ENCODE data around the gene OR4D2.

Gene OR4D2

DNA sequence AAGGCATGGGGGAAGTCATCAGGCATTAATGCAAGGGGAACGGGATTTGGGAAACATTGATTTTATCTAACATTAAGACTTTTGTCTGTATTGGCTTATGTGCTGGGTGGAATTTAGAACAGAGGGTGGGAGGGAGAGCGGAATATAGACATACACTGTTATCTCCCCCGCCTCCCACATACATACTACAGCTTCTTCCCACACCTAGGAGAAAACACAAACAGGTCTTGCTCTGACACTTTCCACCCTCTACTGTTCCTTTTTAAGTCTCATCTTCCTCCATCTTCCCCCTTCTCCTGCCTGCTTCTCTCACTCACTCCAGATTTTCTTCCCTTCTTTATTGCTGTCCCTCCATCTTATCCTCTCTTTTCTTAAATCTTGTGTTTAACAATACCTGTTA, 18.2 kb upstream of the OR4D2 start:
- Histone ChIP-seq H3K9ac (ENCODE audit: low read length) (no peak overlapping the region), H3K4me3 (ENCODE audit: low read length) (no peak overlapping the region), H3K79me2 (ENCODE audit: low read length) (no peaks in the 10 kb centered on the region), H3K4me1 (ENCODE audit: low read length) (no peaks in the 10 kb centered on the region), H2AFZ (ENCODE audit: low read depth, low read length) (no peak overlapping the region), H3K36me3 (replicated peaks; ENCODE audit: low read depth, low read length) (no peaks in the 10 kb centered on the region), H3K9me3 (ENCODE audit: insufficient read depth, low read length) (no peaks in the 10 kb centered on the region), H3K27me3 (ENCODE audit: low read depth, low read length) (peaks cover 72% of the 10 kb centered on the region), H3K27ac (ENCODE audit: low read length) (no peak overlapping the region), H3K4me2 (ENCODE audit: low read length) (no peak overlapping the region), H4K20me1 (ENCODE audit: insufficient read depth, low read length) (0 out of 2 replicates have a peak, but pooled peaks cover 3% of the 10 kb centered on the region)
- TF ChIP-seq, protein P1, sequence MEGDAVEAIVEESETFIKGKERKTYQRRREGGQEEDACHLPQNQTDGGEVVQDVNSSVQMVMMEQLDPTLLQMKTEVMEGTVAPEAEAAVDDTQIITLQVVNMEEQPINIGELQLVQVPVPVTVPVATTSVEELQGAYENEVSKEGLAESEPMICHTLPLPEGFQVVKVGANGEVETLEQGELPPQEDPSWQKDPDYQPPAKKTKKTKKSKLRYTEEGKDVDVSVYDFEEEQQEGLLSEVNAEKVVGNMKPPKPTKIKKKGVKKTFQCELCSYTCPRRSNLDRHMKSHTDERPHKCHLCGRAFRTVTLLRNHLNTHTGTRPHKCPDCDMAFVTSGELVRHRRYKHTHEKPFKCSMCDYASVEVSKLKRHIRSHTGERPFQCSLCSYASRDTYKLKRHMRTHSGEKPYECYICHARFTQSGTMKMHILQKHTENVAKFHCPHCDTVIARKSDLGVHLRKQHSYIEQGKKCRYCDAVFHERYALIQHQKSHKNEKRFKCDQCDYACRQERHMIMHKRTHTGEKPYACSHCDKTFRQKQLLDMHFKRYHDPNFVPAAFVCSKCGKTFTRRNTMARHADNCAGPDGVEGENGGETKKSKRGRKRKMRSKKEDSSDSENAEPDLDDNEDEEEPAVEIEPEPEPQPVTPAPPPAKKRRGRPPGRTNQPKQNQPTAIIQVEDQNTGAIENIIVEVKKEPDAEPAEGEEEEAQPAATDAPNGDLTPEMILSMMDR (IDR thresholded peaks at IDR 0.05; ENCODE audit: low read depth, low read length) = no peak
- TF ChIP-seq EZH2phosphoT487 (IDR thresholded peaks at IDR 0.05; ENCODE audit: low read depth) = no peak

DNA sequence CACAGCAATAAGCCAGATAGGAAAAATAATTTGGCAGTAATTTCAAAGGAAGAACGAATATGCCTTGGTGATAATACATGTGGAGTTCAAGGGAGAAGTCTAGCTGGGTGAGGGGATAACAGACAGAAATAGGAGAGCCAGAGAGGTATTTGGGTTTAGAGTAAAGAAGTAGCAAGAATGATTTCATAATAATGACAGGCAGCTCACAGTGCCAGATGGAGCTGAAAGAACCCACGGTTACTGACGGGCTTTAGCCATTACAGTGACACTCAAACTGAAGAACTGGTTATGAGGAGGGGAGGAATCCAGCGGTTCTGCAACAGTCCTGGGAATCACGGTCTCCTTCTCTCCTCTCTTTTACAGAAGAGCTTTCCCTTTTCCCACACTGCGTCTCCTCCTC, 16.4 kb upstream of the OR4D2 start:
- Histone ChIP-seq H3K27ac (ENCODE audit: low read length) (no peak overlapping the region), H2AFZ (ENCODE audit: low read depth, low read length) (no peak overlapping the region), H3K27me3 (ENCODE audit: low read depth, low read length) (peaks cover 72% of the 10 kb centered on the region), H3K4me1 (ENCODE audit: low read length) (no peaks in the 10 kb centered on the region), H3K4me2 (ENCODE audit: low read length) (no peak overlapping the region), H3K9ac (ENCODE audit: low read length) (no peak overlapping the region), H3K36me3 (replicated peaks; ENCODE audit: low read depth, low read length) (no peaks in the 10 kb centered on the region), H4K20me1 (ENCODE audit: insufficient read depth, low read length) (0 out of 2 replicates have a peak, but pooled peaks cover 3% of the 10 kb centered on the region), H3K9me3 (ENCODE audit: insufficient read depth, low read length) (no peaks in the 10 kb centered on the region), H3K4me3 (ENCODE audit: low read length) (no peak overlapping the region), H3K79me2 (ENCODE audit: low read length) (no peaks in the 10 kb centered on the region)
- TF ChIP-seq, protein P1 (IDR thresholded peaks at IDR 0.05; ENCODE audit: low read depth, low read length) = no peak
- TF ChIP-seq EZH2phosphoT487 (IDR thresholded peaks at IDR 0.05; ENCODE audit: low read depth) = no peak

DNA sequence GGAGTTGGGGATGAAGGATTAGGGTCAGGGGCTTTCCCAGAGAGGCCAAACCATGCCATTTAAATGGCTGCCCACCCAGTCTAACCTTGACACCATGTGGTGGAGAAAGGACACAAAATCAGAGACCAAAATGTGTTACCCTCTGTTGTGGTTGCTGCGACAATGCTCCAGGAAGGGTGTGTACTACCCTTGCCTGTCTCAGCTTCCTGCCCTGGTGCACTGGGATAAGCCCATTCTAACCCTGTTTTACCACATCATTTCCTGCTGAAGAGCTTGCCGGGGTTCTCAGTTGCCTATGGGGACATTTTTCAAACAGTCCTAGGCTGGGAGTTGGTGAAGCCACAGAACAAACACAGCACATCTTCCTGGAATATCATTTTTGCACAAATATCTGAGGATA, 13.7 kb upstream of the OR4D2 start:
- no peak overlapping the region for H3K27ac ChIP-seq (ENCODE audit: low read length)
- H3K9me3 ChIP-seq (ENCODE audit: insufficient read depth, low read length) = no peaks in the 10 kb centered on the region
- H3K4me1 ChIP-seq (ENCODE audit: low read length) = no peaks in the 10 kb centered on the region
- no peak overlapping the region for H3K4me3 ChIP-seq (ENCODE audit: low read length)
- H3K79me2 ChIP-seq (ENCODE audit: low read length) = no peaks in the 10 kb centered on the region
- no peak for TF ChIP-seq EZH2phosphoT487 (IDR thresholded peaks at IDR 0.05; ENCODE audit: low read depth)
- TF ChIP-seq, protein P1 (IDR thresholded peaks at IDR 0.05; ENCODE audit: low read depth, low read length) = no peak
- H2AFZ ChIP-seq (ENCODE audit: low read depth, low read length) = no peak overlapping the region
- no peaks in the 10 kb centered on the region for H3K36me3 ChIP-seq (replicated peaks; ENCODE audit: low read depth, low read length)
- H3K9ac ChIP-seq (ENCODE audit: low read length) = no peak overlapping the region
- 0 out of 2 replicates have a peak, but pooled peaks cover 3% of the 10 kb centered on the region for H4K20me1 ChIP-seq (ENCODE audit: insufficient read depth, low read length)
- peaks cover 46% of the 10 kb centered on the region for H3K27me3 ChIP-seq (ENCODE audit: low read depth, low read length)
- no peak overlapping the region for H3K4me2 ChIP-seq (ENCODE audit: low read length)

DNA sequence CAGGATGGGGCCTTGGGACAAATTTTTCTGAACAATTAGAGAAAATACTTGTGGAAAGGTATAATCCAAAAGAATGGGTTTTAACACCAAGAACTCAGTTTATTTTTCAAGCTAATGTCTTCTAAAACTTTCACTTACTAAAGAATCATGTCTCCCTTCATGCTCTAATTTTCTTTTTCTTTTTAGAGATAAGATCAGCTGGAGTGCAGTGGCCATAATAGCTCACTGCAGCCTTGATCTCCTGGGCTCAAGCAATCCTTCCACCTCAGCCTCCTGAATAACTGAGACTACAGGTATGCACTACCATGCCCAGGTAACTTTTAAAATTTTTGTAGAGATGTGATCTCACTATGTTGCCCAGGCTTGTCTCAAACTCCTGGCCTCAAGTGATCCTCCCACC, 13.1 kb upstream of the OR4D2 start:
- H3K27ac ChIP-seq (ENCODE audit: low read length) = no peak overlapping the region
- no peak overlapping the region for H2AFZ ChIP-seq (ENCODE audit: low read depth, low read length)
- no peaks in the 10 kb centered on the region for H3K36me3 ChIP-seq (replicated peaks; ENCODE audit: low read depth, low read length)
- H3K4me3 ChIP-seq (ENCODE audit: low read length) = no peak overlapping the region
- H3K4me2 ChIP-seq (ENCODE audit: low read length) = no peak overlapping the region
- no peaks in the 10 kb centered on the region for H3K79me2 ChIP-seq (ENCODE audit: low read length)
- no peaks in the 10 kb centered on the region for H3K4me1 ChIP-seq (ENCODE audit: low read length)
- 0 out of 2 replicates have a peak, but pooled peaks cover 3% of the 10 kb centered on the region for H4K20me1 ChIP-seq (ENCODE audit: insufficient read depth, low read length)
- no peak for TF ChIP-seq EZH2phosphoT487 (IDR thresholded peaks at IDR 0.05; ENCODE audit: low read depth)
- TF ChIP-seq, protein P1 (IDR thresholded peaks at IDR 0.05; ENCODE audit: low read depth, low read length) = no peak
- H3K27me3 ChIP-seq (ENCODE audit: low read depth, low read length) = peaks cover 40% of the 10 kb centered on the region
- H3K9ac ChIP-seq (ENCODE audit: low read length) = no peak overlapping the region
- H3K9me3 ChIP-seq (ENCODE audit: insufficient read depth, low read length) = no peaks in the 10 kb centered on the region
